ENCODE measurements around the gene ANTXR1. TPM values are rescaled to one million over a fixed set of nuclear protein-coding genes. Genes with fewer than 3 reads are reported as not detected.

The ANTXR1 gene
- total RNA-seq, 2 experiments from 2014 or later, result 0.30 to 0.38 TPM

DNA sequence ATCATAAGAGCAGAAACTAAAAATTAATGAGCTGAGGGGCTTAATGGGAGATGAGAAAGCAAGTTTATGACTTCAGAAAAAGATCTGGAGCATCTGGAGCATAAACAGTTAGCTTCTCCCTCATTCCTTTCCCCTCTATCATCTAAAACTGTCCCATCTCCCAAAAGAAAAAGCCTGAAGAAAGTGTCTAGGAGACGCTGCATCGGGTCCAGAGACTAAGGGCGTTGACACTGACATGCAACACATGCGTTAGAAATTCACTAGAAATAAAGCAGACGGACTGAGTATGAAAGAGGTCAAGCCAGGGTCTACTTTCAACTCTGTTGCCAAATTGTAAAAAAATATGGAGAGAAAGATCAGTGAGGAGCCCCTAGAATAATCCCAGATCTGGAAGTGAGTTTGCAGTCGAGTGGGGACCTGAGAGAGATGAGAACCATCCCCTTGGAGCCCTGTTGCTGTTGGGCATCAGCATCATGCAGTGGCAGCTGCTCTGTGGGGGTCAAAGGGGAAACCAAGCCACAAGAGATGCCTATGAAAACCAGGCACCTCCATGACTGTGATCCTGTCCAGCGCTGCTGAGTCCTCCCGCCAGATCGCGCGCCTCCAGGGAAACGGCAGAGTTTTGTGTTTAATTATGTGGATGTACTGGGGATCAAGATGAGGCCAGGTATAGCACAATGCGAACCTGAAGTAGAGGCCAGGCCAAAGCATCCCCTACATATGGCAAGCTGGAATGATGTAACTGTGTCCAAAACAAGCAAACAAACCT lies 13.9 kb downstream of the ANTXR1 start:
- POLR2A ChIA-PET, result no interaction called here
- CTCF ChIA-PET, result interaction anchor here (0.7 kb wide), 1 partner anchor 279 kb away, joined by 3 read pairs; no protein-coding TSS in a partner anchor

DNA sequence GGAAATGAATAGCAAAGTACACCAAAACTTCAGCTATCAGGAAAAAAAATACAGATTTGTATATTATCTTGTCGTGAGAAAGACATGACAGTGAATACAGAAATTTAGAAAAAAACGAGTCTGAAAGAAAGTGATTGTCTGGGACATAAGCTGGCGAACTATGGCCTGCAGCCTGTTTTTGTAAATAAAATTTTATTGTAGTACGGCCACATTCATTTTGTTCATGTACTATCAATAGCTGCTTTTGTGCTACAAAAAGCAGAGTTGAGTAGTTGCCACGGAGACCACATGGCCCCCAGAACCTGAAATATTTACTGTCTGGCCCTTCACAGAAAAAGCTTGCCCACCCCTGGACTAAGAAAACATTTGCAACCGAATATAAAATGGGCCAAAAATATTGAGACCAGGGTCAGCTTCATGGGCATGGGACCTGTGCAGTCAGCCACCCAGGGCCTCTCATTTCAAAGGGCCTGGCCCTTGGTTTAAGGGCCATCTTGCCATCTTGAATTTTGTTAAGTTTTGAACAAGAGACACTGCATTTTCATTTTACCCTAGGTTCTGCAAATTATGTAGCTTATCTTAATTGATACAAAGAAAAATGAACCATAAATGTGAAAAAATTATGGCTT lies 17.9 kb downstream of the ANTXR1 start:
- CTCF ChIA-PET, result no interaction called here
- POLR2A ChIA-PET, result no interaction called here

DNA sequence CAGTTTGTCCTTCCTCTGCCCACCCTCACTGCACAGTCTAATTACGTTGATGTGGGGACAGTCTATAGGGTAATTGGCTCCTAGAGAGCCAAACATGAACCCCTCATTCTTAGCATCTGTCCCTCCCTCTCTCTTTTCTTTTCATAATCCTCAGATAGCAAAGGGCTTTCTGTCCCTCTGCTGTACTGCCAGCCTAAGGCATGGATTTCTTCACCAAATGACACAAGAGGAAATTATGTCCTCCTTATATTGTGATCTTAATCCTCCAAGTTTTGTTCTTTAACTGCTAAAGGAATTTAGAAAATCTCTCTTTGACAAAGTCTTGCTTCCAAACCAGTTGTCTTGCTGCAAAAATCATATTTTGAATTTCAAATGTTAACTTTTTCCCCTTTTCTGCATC lies 18.5 kb downstream of the ANTXR1 start:
- POLR2A ChIA-PET, result no interaction called here
- CTCF ChIA-PET, result no interaction called here

DNA sequence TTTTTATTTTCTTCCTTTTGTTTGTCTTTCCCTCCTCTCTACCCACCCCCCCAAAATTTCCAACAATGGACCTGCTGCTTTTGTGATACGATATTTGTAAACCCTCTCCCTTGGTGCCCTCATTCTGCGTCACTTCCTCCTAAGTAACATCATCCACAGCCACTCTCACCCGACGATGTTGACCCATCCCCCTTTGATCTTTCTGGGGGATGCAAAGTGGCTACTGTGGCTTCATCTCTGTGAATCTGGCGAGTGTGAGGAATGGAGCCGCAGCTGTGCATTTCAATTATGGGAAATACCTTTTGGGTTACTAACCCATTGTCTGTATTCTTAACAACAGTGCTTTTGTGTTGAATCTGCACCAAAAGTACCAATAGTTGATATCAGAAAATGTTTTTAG lies 19.4 kb downstream of the ANTXR1 start:
- POLR2A ChIA-PET, result no interaction called here

DNA sequence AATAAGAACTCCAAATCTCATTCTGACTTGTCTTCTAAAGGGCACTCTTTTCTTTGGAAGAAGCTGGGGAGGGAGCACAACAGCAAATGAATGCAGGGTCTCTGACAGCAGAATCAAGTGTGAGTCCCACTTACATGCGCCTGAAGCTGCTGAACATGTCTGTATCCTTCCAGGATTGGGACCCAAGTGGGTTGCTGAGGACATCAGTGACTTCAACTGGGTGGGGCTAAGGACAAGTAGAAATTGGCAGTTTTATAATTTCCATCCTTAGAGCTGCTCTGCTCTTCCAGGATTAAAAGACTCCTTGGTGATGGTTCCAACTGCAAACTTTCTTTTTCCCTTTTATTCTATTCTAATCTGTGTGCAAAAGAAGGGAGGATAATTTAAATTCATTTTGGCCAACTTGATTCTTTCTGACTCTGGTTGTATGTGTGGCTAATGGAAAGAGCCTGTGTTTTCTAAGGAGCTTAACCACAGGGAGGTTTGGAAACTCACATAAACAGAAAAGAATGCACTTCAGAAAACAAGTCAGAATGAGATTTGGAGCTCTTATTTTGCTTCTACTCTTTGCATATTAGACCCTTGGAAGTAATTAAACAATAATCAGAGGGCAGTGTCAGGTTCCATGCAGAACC lies 20.6 kb downstream of the ANTXR1 start:
- CTCF ChIA-PET, result no interaction called here
- POLR2A ChIA-PET, result no interaction called here

More for the DNA sequence above, 19.4 kb downstream of the ANTXR1 start:
- CTCF ChIA-PET, result no interaction called here

DNA sequence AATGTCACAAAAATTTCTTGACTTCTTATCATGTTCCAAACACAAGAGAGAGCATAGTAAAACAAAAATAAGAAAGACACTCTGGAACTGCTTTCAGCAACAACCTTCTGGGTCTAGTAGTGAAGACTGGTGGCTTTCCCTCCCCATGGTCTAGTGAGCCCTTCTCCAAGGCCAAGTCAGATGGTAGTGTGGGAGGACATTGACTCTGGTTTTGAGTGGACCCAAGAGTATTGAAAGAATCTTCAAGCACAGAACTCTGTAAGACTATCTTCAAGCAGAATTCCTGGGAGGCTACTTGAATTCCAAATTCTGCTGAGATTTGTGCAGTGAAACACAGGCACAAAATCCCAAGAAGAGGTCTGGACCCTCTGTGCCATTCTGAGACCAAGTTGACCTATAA lies 21.1 kb downstream of the ANTXR1 start:
- ChIA-PET POLR2A (no interaction called here), CTCF (no interaction called here)

DNA sequence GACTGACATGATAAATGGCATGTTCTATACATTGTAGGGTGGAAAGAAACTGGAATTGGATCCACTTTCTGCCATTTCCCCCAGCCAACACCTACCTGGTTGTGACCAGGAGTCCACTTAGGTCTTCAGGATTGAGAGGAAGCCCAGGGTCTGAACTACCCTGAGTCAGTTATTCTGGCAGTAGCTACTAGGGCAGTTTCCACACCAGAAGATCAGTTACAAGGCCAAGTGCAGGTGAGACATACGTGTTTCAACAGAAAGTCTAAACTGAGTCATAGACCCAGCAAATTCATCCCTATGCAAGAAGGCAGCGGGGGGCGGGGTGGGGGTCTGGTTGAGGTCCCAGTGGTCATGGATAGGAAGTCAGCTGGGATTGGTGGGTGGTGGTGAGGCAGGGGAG lies 21.9 kb downstream of the ANTXR1 start:
- ChIA-PET CTCF (no interaction called here), POLR2A (no interaction called here)

DNA sequence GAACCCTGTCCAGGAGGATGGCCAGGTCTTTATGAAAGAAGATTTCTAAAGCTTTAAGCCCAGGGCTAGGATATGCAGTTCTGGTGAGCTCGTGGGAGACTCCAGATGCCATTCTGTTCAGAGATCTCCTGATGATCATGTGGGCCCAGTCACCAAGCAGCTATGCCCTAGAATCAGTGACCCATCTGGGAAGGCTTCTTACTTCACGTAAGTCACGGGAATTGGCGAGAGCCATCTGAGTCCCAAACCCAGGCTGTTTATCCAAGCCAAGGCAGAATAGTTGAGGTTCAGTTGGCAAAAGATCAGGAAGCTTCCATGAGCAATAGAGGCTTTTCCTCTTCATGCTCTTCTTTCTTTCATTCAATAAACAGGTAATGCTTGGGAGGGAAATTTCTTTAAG lies 23.9 kb downstream of the ANTXR1 start:
- POLR2A ChIA-PET, result no interaction called here
- CTCF ChIA-PET, result no interaction called here

DNA sequence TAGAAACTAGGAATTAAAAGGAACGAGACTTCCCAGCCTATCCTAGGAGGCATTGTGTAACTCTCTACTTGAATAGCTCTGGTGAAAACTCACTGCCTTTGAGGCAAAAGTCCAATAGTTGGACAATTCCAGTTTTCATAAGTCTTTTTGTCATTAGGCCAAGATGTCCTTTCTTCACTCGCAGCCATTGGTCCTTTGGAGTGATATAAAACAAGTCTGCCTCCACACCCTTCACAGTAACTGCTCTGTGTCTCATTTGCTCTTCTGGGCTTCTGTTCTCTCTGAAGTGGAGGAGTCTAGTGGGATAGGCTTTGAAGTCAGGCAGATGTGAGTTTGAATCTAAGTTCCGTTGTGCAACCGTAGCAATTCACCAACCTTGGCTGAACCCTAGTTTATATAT lies 28.2 kb downstream of the ANTXR1 start:
- ChIA-PET CTCF (interaction anchor here (0.6 kb wide), 1 partner anchor 336 kb away, joined by 5 read pairs; no protein-coding TSS in a partner anchor), POLR2A (no interaction called here)

DNA sequence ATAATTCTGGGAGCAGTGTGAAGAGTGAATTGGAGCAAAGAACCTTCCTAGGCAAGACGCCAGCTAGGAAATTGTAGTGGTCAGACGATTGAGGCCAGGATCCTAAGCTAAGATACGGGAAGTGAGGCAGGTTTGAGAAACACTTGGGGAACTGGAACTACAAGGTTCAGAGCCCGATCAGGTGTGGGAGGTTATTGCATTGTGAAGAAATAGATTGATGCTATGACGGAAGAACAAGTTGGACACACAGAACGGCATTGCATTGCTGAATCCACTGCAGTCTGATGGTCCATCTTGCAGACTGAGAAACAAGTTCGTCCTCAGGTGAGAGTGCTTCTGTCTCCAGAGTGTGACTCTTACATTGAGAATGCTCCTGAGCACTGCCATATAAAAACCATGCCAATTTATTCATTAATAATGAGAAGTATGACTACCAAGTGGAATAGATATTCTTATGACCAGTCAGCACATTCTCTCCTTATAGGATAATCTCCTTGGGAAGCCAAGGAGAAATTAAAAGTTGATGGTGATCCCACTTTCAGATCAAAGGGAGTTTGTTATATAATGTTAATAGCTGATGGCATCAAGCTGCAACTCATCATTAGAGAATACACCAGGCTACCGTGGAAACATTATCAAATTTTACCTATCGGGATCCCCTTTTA lies 30.9 kb downstream of the ANTXR1 start:
- CTCF ChIA-PET, result no interaction called here
- POLR2A ChIA-PET, result no interaction called here

DNA sequence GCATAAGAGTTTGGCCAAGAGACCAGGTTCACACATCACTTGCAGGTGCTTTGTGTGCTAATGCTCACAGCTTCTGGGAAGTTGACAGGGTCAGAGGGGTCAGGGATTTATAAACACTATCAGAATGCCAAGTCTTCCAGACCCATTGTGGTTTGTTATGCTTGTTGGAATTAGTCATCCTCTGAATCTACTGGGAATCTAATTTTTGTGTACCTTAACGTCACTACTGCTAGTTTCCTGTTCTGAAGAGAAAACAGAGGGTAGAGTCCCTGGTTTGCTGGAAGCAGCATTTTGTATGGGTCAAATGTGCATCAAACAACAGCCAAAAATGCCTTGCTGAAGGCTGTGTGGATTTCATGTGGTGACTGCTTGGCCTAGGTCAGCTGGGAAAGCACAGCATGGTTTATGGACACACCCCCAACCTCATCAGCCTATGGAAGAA lies 33.3 kb downstream of the ANTXR1 start:
- POLR2A ChIA-PET, result interaction anchor here (0.6 kb wide), 1 partner anchor 282 kb away, joined by 13 read pairs; no protein-coding TSS in a partner anchor
- CTCF ChIA-PET, result no interaction called here

DNA sequence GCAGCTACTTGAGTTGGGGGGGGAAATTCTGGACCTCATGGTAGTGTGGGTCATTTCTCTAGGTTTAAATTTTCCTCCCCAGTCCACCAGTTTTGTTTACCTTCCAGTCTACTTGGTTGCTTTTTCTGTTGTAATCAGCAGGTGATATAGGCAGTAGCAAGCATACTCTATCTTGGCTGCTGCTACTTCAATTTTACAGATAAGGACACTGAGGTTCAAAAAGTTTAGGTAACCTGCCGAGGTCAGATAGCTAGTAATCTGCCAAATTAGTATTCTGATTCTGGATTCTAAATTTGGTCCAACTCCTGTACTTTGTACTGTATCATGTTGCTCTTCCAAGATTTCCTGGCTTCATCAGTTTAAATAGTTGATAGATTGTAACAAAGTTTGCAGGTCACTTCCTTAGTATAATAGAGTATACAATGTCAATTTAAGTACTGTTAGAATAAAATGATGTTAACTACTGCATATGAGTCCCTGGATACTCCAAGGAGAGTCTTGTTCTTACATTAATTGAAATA lies 34.7 kb downstream of the ANTXR1 start:
- POLR2A ChIA-PET, result no interaction called here
- CTCF ChIA-PET, result no interaction called here

DNA sequence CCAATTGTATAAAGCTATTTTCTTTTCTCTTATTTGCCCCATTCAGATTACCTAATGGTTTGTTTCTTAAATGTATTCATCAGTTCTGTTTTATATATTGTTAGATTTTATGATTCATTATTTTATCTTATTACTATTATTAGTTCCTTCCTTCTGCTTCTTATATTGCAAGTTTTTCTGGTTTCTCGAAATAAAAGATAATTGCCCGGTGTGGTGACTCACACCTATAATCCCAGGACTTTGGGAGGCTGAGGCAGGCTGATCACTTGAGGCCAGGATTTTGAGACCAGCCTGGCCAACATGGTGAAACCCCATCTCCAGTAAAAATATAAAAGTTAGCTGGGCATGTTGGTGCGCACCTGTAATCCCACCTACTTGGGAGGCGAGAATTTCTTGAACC lies 37.8 kb downstream of the ANTXR1 start:
- POLR2A ChIA-PET, result no interaction called here

DNA sequence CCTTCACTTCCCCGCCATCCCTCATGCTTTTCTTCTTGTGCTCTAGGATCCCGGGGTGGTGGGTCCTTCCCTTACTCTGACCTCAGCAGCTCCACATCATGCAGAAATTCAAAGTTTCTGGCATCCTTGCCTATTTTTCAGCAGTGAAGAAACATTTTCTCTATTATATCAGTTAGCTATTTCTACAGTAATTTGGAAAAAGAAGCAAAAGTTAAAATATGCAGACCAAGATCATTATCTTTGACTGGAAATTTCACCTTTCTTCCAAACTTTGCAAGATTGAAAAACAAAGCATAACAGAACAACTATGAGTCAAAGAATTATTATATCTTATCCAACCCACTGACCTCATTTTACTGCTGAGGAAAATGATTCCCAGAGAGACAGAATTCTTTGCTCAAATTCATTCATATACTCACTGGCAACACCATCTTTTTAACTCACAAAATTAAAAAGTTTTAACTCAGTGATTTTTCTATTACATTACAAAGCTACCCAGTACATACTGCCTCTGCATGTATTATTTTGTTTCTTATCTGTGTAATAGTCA lies 40.5 kb downstream of the ANTXR1 start:
- CTCF ChIA-PET, result no interaction called here
- POLR2A ChIA-PET, result no interaction called here

More for the DNA sequence above, 37.8 kb downstream of the ANTXR1 start:
- CTCF ChIA-PET, result no interaction called here

DNA sequence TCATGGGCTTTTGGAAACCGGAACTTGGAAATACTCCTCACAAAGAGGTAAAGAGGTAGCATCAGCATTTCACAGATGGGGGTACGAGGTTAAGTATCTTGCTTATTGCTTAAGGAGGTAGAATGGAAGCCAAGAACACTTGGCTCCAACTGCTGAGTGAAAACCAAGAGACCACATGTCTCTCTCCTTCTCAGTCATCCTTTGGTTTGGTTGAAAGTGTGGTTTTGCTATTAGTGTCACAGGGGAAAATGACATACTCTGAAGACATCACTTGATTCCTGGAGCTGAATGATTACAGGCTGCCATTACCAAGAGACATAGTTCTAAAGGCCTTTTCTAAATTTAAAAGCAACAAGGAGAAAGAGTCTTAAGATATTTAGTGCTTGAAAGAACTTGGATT lies 41.5 kb downstream of the ANTXR1 start:
- ChIA-PET CTCF (no interaction called here), POLR2A (no interaction called here)

DNA sequence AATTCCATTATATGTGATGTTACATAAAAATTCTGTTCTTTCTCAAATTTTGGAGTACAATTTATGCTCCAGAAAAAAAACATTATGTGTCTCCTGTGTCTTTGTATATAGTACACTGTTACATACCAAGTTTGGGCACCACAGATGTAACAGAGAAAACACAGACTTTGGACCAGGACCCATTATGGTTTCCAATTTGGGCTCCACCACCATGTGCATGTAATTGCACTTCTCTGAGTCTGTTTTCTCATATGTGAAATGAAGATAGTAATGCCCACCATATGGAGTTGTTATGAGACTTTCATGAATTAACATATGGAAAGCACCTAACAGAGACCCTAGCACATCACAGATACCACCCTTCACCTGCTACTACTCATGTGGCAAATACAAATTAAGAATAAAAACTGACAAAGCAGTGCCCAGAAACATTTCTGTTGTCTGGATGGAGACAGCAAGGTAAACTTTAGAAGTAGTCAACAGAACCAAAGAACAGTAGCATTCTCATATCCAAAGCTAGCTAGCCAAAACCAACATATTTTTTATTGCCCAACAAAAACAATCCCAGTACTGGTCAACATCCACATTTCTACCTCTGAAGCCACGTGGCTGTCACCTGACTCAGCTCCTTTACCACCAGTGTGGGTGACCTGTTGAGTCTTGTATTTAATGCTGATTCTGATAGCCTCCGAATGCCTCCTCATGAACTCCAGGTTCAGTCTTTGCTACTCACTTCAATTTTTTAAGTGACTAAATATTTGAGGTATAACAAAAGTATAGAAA lies 42.9 kb downstream of the ANTXR1 start:
- ChIA-PET POLR2A (no interaction called here), CTCF (no interaction called here)

DNA sequence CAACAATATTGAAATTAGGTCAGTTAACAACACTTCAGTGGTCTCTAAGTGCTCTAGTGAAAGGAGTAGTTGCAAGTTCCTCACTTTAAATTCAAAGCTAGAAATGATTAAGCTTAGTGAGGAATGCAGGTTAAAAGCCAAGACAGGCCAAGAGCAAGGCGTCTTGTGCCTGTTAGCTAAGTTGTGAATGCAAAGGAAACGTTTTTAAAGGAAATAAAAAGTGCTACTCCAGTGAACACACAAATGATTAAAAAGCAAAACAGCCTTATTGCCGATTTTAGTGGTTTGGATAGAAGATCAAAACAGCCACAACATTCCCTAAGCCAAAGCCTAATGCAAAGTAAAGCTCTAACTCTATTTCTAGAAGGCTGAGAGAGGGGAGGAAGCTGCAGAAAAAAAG lies 44.7 kb downstream of the ANTXR1 start:
- ChIA-PET CTCF (interaction anchor here (0.7 kb wide), 1 partner anchor 348 kb away, joined by 3 read pairs; no protein-coding TSS in a partner anchor), POLR2A (no interaction called here)

DNA sequence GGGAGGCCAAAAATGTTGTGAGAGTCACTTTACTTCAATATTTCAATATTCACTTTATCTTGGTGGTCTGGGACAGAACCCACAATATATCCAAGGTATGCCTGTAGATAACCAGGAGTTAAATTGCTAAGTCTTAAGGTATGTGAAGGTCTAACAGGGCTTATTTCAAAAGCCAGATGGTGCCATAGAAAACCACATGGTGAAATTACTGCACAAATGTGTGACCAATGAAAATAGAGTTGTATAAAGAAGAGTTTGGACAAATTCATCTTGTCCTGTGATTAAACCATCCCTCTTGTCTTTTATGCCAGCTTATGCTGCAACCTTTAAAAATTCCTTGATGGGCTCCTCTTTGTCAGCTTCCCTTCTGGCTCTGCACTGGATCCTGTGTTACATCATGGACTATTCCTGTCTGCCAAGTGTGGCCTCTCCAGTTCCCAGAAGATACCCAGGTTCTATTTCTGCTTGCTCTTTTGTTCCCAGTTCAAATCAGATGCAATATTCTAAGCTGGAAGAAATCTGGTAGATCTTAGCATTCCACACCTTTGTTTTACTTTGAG lies 46.8 kb downstream of the ANTXR1 start:
- ChIA-PET POLR2A (no interaction called here), CTCF (no interaction called here)

DNA sequence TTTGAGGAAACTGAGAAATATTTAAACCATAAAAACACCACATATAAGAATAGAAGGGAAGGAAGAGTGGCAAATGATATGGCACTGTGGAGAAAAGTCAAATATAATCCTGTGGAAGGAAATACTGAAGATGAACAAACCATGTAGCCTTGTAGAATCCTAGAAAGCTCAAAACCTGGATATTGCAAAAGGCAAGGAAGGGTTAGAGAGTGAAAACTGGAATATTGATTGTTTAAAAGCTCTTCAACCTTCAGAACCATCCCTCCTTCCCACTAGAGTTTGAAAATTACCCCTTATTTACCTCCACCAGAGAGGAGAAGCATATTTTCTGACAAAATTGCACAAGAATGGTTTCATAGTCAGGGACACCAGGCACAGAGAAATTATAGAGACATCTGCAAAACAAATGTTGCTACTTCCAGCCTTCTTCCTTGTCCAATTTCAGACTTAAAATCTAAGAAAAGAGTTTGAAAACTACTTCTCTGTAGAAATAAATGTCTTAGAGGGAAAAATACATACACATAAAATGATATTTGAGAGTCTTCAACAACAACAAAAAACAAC lies 48.0 kb downstream of the ANTXR1 start:
- ChIA-PET POLR2A (no interaction called here), CTCF (no interaction called here)

Measured in activated CD8-positive, alpha-beta memory T cell treated with anti-CD3 and anti-CD28 coated beads for 36 hours (primary cell).